Suppressor macrophage treated with lipopolysaccharide for 4 hours (primary cell): ENCODE results near the gene LDLRAD1.
"Not testable (repeated sequence)": the region's sequence is repeated elsewhere in the genome, so short reads cannot be mapped to it uniquely, and the experiment has no call there.

Experiments used
- DNase-seq: peaks from one replicate; pipeline ENCODE4 v3.0.0-alpha.2; 2020

The LDLRAD1 gene

GRCh38 chr1:54017979-54018378, at the start of gene LDLRAD1:
TSS of gene LDLRAD1 (minus strand) at chr1:54018186. CDS start at chr1:54018112, 74 bp downstream.
- no peak for DNase-seq

- DNase-seq: no peak
These were observed 46.3 kb upstream of the LDLRAD1 start for GRCh38 chr1:54064299-54064698.

GRCh38 chr1:54054438-54054749, 36.4 kb upstream of the LDLRAD1 start:
- DNase-seq: no peak

- DNase-seq: peak; percentile 15
These were observed 35.9 kb upstream of the LDLRAD1 start for GRCh38 chr1:54053745-54054437.

- DNase-seq: peak; percentile 99
These were observed 35.2 kb upstream of the LDLRAD1 start, which contains the start of the genes TCEANC2 and TMEM59 for GRCh38 chr1:54052934-54053744. TSS of gene TCEANC2 (plus strand) at chr1:54053608. CDS start at chr1:54054423, 815 bp downstream. TSS of gene TMEM59 (minus strand) at chr1:54053204. CDS start at chr1:54053188, 16 bp downstream.

- DNase-seq: peak; percentile 44
These were observed 34.5 kb upstream of the LDLRAD1 start for GRCh38 chr1:54052431-54052933.

GRCh38 chr1:54051933-54052430, 34.0 kb upstream of the LDLRAD1 start:
- DNase-seq: no peak

- not testable (repeated sequence) for DNase-seq
These were observed 32.4 kb upstream of the LDLRAD1 start for GRCh38 chr1:54050435-54050834.

GRCh38 chr1:54047384-54048305, 29.7 kb upstream of the LDLRAD1 start:
- DNase-seq: no peak

GRCh38 chr1:54046671-54047383, 28.8 kb upstream of the LDLRAD1 start:
- DNase-seq: no peak

- no peak for DNase-seq
These were observed 27.5 kb upstream of the LDLRAD1 start for GRCh38 chr1:54045496-54045895.

GRCh38 chr1:54041806-54042205, 23.8 kb upstream of the LDLRAD1 start:
- no peak for DNase-seq

GRCh38 chr1:54037476-54037875, 19.5 kb upstream of the LDLRAD1 start:
- DNase-seq: no peak

GRCh38 chr1:54028306-54029251, 10.6 kb upstream of the LDLRAD1 start:
- no peak for DNase-seq

- DNase-seq: no peak
These were observed 9.9 kb upstream of the LDLRAD1 start for GRCh38 chr1:54027848-54028247.

GRCh38 chr1:54024811-54025210, 6.8 kb upstream of the LDLRAD1 start:
- DNase-seq: not testable (repeated sequence)

GRCh38 chr1:54024358-54024757, 6.4 kb upstream of the LDLRAD1 start:
- no peak for DNase-seq

GRCh38 chr1:54019562-54020176, 1.7 kb upstream of the LDLRAD1 start:
- DNase-seq: not testable (repeated sequence)

- no peak for DNase-seq
These were observed 649 bp upstream of the LDLRAD1 start for GRCh38 chr1:54018635-54019034.
